Activated naive CD4-positive, alpha-beta T cell (primary cell): ENCODE results near the gene MKRN2OS.

Source experiments
- DNase-seq, 4 experiments: peaks; one replicate each; lab custom pipeline; 2025; lab: John Stamatoyannopoulos, UW

MKRN2OS gene, protein sequence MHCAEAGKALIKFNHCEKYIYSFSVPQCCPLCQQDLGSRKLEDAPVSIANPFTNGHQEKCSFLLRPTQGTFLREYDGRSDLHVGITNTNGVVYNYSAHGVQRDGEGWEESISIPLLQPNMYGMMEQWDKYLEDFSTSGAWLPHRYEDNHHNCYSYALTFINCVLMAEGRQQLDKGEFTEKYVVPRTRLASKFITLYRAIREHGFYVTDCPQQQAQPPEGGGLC

GRCh38 chr3:12545473-12545791 lies at the start of gene MKRN2OS:
TSS of gene MKRN2OS (minus strand) at chr3:12545499. CDS start at chr3:12545464, 35 bp downstream.
- DNase-seq: no peak

GRCh38 chr3:12593473-12593872 lies 48.2 kb upstream of the MKRN2OS start:
- DNase-seq: no peak

DNA sequence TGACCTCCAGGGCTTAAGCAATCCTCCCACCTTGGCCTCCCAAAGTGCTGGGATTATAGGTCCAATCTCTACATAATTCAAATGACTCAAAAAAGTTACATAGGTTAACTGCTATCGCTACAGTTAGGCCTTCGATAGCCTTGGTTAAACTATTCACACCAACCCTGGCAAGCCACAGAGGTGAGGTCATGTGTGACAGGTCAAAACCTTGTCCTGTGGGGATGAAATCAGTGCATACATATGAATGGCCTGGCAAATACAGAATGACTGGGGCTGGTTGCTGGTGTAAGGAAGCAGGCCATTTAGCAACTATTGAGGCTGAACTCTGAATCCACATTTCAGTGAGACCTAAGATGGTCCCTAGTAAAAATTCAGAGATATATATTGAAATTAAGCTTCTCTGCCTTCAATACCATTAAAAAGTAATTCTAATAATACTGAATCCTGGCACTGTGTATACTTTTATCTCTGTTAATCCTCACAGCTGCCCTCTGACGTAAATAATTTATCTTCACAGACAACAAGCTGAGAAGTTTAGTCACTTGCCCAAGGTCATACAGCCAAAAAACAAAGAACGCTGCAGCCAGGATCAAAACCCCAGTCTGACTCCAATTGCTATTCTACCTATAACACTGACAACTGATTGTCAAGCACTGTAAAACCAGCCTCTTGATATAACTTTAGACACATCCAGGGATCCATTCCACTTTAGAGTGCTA lies 46.9 kb upstream of the MKRN2OS start:
- DNase-seq: no peak

DNA sequence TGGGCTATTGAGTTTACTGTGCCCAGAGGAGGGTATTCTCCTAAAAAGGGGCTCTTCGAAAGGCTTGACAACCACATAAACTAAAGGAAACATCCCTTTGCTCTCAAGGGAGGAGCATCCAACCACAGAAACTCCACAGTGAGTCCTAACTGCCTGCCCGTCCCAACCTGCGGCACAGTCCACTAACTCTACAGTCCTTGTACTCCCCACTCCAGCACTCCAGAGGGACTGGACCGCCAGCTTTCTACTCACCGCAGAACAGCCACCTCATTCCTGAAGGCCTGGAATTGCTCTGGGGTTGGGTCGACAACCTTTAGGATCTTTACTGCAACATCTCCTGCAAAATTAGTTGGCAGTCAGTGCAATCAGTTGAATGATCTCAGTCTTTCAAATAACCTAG lies 46.2 kb upstream of the MKRN2OS start:
- DNase-seq: no peak

DNA sequence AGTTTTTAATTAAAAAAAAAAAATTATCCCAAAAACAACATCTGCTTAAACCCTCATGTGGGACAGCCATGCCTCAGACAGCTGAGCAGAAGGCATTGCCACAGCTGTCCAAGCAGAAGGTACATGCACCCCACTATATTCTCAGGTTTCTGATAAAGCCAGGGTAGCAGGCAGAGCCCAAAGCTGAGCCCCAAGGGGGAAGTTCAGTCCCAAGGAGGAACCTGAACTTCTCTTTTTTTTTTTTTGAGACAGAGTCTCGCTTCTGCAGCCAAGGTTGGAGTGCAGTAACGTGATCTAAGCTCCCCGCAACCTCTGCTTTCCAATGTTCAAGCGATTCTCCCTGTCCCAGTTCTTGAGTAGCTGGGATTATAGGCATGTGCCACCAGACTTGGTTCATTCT lies 44.8 kb upstream of the MKRN2OS start:
- no peak for DNase-seq

GRCh38 chr3:12588039-12589009 lies 43.0 kb upstream of the MKRN2OS start:
- DNase-seq: no peak

DNA sequence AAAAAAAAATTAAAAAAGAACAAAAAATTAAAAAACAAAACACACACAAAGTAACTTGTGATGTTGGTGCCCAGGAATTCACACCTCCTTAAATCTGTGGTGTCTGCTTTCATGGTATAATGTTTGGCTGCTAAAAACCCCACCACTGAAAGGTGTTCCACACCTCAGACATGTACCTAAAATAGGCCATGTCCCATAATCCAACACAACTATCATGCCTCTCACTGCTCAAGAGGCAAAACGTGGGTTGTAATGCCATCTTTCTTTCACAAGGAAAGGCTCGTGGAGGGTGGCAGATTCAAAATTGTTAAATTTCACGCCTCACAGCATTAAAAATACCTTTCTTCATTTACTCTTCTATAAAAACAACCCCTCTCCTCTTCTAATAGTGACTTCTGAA lies 41.1 kb upstream of the MKRN2OS start:
- no peak for DNase-seq

GRCh38 chr3:12585970-12586369 lies 40.7 kb upstream of the MKRN2OS start:
- no peak for DNase-seq

DNA sequence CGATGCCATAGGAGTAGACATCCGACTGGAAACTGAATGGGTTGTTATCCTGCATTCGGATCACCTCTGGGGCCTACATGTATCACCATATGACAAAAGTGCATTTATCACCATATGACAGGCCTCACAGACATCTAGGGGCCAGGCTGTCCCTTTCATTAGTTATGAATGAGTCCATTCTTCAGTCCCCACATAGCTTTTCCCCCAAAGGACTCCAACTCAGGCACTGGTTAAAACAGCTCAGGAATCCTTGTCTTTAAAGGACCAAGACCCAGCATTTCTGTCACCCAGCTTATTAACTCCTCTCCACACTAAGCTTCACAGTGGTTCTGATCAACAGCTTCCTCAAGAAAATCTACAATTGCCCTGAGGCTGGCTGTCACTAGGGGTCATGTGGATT lies 39.9 kb upstream of the MKRN2OS start:
- DNase-seq: no peak

GRCh38 chr3:12584083-12584482 lies 38.8 kb upstream of the MKRN2OS start:
- no peak for DNase-seq

GRCh38 chr3:12583280-12583679 lies 38.0 kb upstream of the MKRN2OS start:
- DNase-seq: no peak

GRCh38 chr3:12582730-12583129 lies 37.4 kb upstream of the MKRN2OS start:
- DNase-seq: no peak

GRCh38 chr3:12579905-12580304 lies 34.6 kb upstream of the MKRN2OS start:
- DNase-seq: no peak

- DNase-seq: no peak
Measured at GRCh38 chr3:12579456-12579855, 34.2 kb upstream of the MKRN2OS start.

- DNase-seq: no peak
Measured at GRCh38 chr3:12578742-12579141, 33.4 kb upstream of the MKRN2OS start.

- no peak for DNase-seq
Measured at GRCh38 chr3:12577379-12577778, 32.1 kb upstream of the MKRN2OS start.

DNA sequence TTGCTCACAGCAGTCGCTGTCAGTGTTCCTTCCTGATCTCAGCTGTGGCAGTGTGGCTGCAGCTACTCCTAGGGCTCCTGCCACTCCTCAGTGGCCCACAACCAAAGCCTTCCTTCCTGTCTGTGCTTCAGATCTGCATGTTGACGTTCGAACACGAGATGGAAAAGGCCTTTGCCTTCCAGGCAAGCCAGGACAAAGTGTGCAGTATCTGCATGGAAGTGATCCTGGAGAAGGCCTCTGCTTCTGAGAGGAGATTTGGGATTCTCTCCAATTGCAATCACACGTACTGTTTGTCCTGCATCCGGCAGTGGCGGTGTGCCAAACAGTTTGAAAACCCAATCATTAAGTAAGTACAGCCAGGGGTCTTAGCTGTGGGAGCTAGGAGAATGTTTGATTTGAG lies 29.4 kb upstream of the MKRN2OS start:
- DNase-seq: no peak

- DNase-seq: no peak
Measured at GRCh38 chr3:12574131-12574530, 28.8 kb upstream of the MKRN2OS start.

GRCh38 chr3:12571986-12572385 lies 26.7 kb upstream of the MKRN2OS start:
- no peak for DNase-seq

GRCh38 chr3:12569836-12570235 lies 24.5 kb upstream of the MKRN2OS start:
- no peak for DNase-seq

GRCh38 chr3:12568747-12569146 lies 23.4 kb upstream of the MKRN2OS start:
- no peak for DNase-seq

DNA sequence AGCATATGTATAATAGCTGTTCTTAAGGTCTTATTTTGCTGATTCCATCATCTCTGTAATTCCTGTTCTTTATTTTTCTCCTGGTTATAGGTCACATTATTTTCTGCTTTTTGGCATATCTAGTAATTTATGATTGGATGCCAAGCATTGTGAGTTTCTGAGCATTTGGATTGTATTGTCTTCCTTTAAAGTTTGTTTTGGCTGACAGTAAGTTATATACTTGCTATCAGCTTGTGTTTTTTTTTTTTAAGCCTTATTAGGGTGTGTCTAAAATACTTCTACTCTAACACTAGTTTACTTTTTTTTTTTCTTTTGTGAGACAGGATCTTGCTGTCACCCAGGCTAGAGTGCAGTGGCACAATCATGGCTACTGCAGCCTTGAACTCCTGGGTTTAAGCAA lies 21.7 kb upstream of the MKRN2OS start:
- no peak for DNase-seq

DNA sequence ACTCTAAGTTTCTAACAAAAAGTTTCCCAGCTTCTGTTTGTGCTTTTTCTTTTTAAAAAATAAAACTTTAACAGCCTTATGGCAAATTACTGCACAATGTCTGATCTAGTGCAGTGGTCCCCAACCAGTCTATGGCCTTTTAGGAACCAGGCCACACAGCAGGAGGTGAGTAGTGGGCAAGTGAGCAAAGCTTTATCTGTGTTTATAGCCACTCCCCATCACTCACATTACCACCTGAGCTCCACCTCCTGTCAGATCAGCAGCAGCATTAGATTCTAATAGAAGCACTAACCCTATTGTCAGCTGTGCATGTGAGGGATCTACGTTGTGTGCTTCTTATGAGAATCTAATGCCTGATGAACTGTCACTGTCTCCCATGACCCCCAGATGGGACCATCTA lies 17.2 kb upstream of the MKRN2OS start:
- no peak for DNase-seq
